ENCODE measurements around the gene TMEFF2.

The TMEFF2 gene

GRCh38 chr2:191994749-191995148, 200.0 kb downstream of the TMEFF2 start:
- Mint-ChIP-seq H3K27ac (no peak overlapping the region), H3K27me3 (ENCODE audit: low read depth) (no peaks in the 10 kb centered on the region), H3K4me1 (peaks cover 14% of the 10 kb centered on the region), H3K9me3 (no peaks in the 10 kb centered on the region), H3K36me3 (ENCODE audit: low read depth) (no peaks in the 10 kb centered on the region), H3K4me3 (no peak overlapping the region)
- TF ChIP-seq CTCF (IDR thresholded peaks at IDR 0.05; ENCODE audit: unreplicated experiment in 3 of 3): no peak

DNA sequence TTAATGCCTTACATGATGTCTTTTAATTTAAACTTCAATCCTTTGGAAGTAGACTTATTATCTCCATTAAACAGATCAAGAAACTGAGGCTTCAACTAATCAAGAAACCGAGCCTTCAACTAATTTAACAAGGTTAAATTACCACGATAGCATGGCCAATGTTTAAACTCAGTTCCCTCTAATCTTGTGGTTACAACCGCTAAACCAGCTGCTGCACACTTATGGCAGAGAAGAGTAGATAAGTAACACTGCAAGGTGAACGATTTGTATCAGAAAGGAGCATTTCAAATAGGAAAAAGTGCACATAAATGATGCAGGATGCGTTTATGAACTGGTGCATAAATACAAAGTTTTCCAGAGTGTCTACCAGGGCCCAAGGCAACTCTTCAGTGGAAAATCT, 203.3 kb downstream of the TMEFF2 start:
- Mint-ChIP-seq H3K36me3 (ENCODE audit: low read depth) (no peaks in the 10 kb centered on the region), H3K27ac (no peak overlapping the region), H3K4me3 (no peak overlapping the region), H3K27me3 (ENCODE audit: low read depth) (no peaks in the 10 kb centered on the region), H3K9me3 (no peaks in the 10 kb centered on the region), H3K4me1 (no peaks in the 10 kb centered on the region)
- TF ChIP-seq CTCF (IDR thresholded peaks at IDR 0.05; ENCODE audit: unreplicated experiment in 3 of 3): no peak

GRCh38 chr2:191985740-191986139, 209.0 kb downstream of the TMEFF2 start:
- Mint-ChIP-seq H3K9me3 (no peaks in the 10 kb centered on the region), H3K4me1 (peaks cover 15% of the 10 kb centered on the region), H3K27ac (no peak overlapping the region), H3K27me3 (ENCODE audit: low read depth) (no peaks in the 10 kb centered on the region), H3K4me3 (no peak overlapping the region), H3K36me3 (ENCODE audit: low read depth) (no peaks in the 10 kb centered on the region)
- TF ChIP-seq CTCF (IDR thresholded peaks at IDR 0.05; ENCODE audit: unreplicated experiment in 3 of 3): no peak

DNA sequence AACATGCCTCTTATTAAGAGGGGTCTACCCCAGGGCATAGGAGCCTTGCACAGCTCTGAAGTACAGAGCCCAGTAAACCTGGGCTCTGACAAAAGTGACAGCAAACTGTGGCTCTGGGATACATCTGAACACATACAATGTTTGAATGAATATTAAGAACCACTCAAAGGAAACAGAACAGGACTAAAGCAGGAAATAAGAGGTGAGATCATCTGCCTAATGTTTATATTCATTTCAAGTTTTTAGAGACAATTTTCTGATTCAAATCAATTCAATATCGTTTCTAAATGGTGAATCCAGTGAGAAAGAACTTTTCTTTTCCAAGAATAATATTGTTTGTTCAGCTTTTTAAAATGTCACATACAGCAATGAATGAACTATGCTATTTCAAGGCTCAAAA, 211.1 kb downstream of the TMEFF2 start:
- H3K27ac Mint-ChIP-seq: no peak overlapping the region
- H3K36me3 Mint-ChIP-seq (ENCODE audit: low read depth): no peaks in the 10 kb centered on the region
- peaks cover 15% of the 10 kb centered on the region for H3K4me1 Mint-ChIP-seq
- H3K4me3 Mint-ChIP-seq: no peak overlapping the region
- TF ChIP-seq CTCF (IDR thresholded peaks at IDR 0.05; ENCODE audit: unreplicated experiment in 3 of 3): no peak
- no peaks in the 10 kb centered on the region for H3K9me3 Mint-ChIP-seq
- H3K27me3 Mint-ChIP-seq (ENCODE audit: low read depth): no peaks in the 10 kb centered on the region

DNA sequence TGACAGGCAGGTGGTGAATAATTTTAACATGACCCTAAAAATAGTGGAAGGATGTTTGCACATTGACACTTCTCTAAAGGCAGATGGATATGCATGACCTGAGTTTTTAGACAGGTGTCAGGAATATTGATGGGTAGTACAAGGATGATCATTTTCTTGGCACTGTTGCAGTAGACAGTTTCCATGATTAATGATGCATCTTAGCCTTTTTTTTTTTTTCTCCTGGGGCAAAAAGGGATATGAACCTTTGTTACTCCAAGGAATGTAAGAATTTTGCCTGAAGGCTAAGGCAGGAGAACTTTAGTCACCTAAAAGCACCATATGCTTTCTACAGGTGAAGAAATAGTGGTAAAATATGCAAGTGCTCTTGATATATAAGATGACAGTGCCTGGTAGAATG, 211.5 kb downstream of the TMEFF2 start:
- Mint-ChIP-seq H3K27ac (no peak overlapping the region), H3K4me1 (peaks cover 15% of the 10 kb centered on the region), H3K36me3 (ENCODE audit: low read depth) (no peaks in the 10 kb centered on the region), H3K27me3 (ENCODE audit: low read depth) (no peaks in the 10 kb centered on the region), H3K9me3 (no peaks in the 10 kb centered on the region), H3K4me3 (no peak overlapping the region)
- no peak for TF ChIP-seq CTCF (IDR thresholded peaks at IDR 0.05; ENCODE audit: unreplicated experiment in 3 of 3)

DNA sequence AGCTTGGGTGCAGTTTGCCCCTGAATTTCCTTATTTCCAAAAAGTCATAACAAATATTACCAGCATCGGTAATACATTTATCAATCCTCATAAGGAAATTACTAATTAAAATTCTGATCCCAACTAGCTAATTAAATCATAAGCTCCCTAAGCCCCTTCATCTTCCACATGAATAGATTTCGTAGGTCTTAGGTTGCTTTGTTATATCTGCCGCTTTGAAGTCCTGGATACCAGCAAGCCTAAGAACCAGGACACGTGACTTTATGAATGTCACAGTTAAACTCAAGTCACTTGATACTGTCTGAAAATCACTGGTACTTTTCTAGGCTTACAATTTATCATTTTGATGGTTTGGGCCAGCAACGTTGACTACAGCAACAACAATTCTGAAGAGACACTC, 213.0 kb downstream of the TMEFF2 start:
- Mint-ChIP-seq H3K27me3 (ENCODE audit: low read depth) (no peaks in the 10 kb centered on the region), H3K4me3 (no peak overlapping the region), H3K36me3 (ENCODE audit: low read depth) (no peaks in the 10 kb centered on the region), H3K27ac (no peak overlapping the region), H3K9me3 (no peaks in the 10 kb centered on the region), H3K4me1 (peaks cover 19% of the 10 kb centered on the region)
- TF ChIP-seq CTCF (IDR thresholded peaks at IDR 0.05; ENCODE audit: unreplicated experiment in 3 of 3): no peak
